Lung (tissue), 12 donors: ENCODE results near the gene FAHD2A. TPM values are rescaled to one million over a fixed set of nuclear protein-coding genes. Genes with fewer than 3 reads are reported as not detected.

Experiments
- ATAC-seq: fragments of 200-7000 bp; cut with Tn5 transposase; one replicate; pipeline ENCODE4 v1.9.1; 2020; ENCODE audit warnings: moderate number of reproducible peaks; ENCODE audit not compliant: insufficient read depth, low FRiP score
- DNase-seq, 3 donors: peaks; one replicate each; pipeline ENCODE4 v3.0.0-alpha.2; 2013 to 2017
- H3K27ac ChIP-seq, 2 donors: one replicate each; pipeline ENCODE4 v1.5.1; 2013; ENCODE audit warnings: mild to moderate bottlenecking in 2 of 2, moderate library complexity in 2 of 2, control low read depth in 1 of 2, inconsistent platforms in 1 of 2, low read depth in 1 of 2, low read length in 1 of 2
- H3K27me3 ChIP-seq, 3 donors: one replicate each; pipeline ENCODE4 v1.5.1; 2013; ENCODE audit warnings: low read length in 2 of 3; ENCODE audit not compliant: control insufficient read depth in 3 of 3, insufficient read depth in 3 of 3
- H3K36me3 ChIP-seq, 4 donors: one replicate each; pipeline ENCODE4 v1.5.1; 2013; ENCODE audit warnings: low read length in 4 of 4, mild to moderate bottlenecking in 1 of 4, moderate library complexity in 1 of 4; ENCODE audit not compliant: control insufficient read depth in 4 of 4, insufficient read depth in 4 of 4
- H3K4me1 ChIP-seq, 5 donors: one replicate each; pipeline ENCODE4 v1.5.1; 2013; ENCODE audit warnings: low read length in 5 of 5, mild to moderate bottlenecking in 2 of 5, moderate library complexity in 1 of 5; ENCODE audit not compliant: control insufficient read depth in 5 of 5, insufficient read depth in 5 of 5
- H3K4me3 ChIP-seq: one replicate; pipeline ENCODE4 v1.5.1; 2013; ENCODE audit warnings: mild to moderate bottlenecking, control low read depth, moderate library complexity
- H3K9ac ChIP-seq, 2 donors: one replicate each; pipeline ENCODE4 v1.5.1; 2013; ENCODE audit warnings: low read length in 2 of 2, control low read depth in 1 of 2; ENCODE audit not compliant: insufficient read depth in 1 of 2
- H3K9me3 ChIP-seq, 4 donors: one replicate each; pipeline ENCODE4 v1.5.1; 2013; ENCODE audit warnings: low read length in 3 of 4, mild to moderate bottlenecking in 1 of 4, moderate library complexity in 1 of 4; ENCODE audit not compliant: control insufficient read depth in 4 of 4, insufficient read depth in 3 of 4
- CTCF ChIP-seq: IDR thresholded peaks from 2 replicates; pipeline ENCODE4 v1.5.1; 2012; ENCODE audit warnings: mild to moderate bottlenecking; ENCODE audit errors: control extremely low read depth, extremely low read depth
- WGBS, 2 donors: extraction: QIAGEN DNeasy Blood & Tissue Kit; methylation state at CpG; one replicate each; pipeline ENCODE4 v1.1.7; 2013; 5-methylcytosine and 5-hydroxymethylcytosine counted together
- polyA plus RNA-seq, 2 donors: library from polyadenylated mRNA; stranded (reverse); fragments of 200-250 nt; gene quantifications; one replicate each; pipeline ENCODE4 v1.2.1, GENCODE V29; 2013
- total RNA-seq, 2 donors: library from RNA; depleted of rRNA in 1 of 2; stranded (reverse); fragments of >200 nt in 1 of 2; gene quantifications; one replicate each; pipeline ENCODE4 v1.2.1, GENCODE V29; 2014 to 2021
- donor health status: control.
- donor health status: control.
- donor health status: Bipolar disorder and iron deficiency.
- donor health status: healthy.
- donor health status: DM: yes; HTN: yes; CAD: no.

FAHD2A gene
- total and polyA plus RNA-seq, 4 donors, result 12.6 to 38.3 (median 19.6) TPM

- Histone ChIP-seq H3K27ac (no peak overlapping the region), H3K9ac (no peak overlapping the region), H3K27me3 (no peaks in the 10 kb centered on the region), H3K4me1 (peaks cover 0 to 2% (median 0%) of the 10 kb centered on the region in 5 donors), H3K9me3 (no peaks in the 10 kb centered on the region), H3K4me3 (no peak overlapping the region), H3K36me3 (no peaks in the 10 kb centered on the region)
- no peak for TF ChIP-seq CTCF
- no peak for ATAC-seq
- 92 to 97% methylated on average over 4 of the region's 4 CpGs for WGBS, 2 donors
- no peak for DNase-seq
These were observed 12.1 kb upstream of the FAHD2A start for GRCh38 chr2:95390272-95390880.

- 85 to 87% methylated on average over 11 of the region's 11 CpGs for WGBS, 2 donors
- no peaks in the 10 kb centered on the region for H3K9me3 ChIP-seq
- ATAC-seq, result no peak
These were observed 11.6 kb upstream of the FAHD2A start for GRCh38 chr2:95390881-95391321.

GRCh38 chr2:95391641-95392310 lies 10.7 kb upstream of the FAHD2A start:
- Histone ChIP-seq H3K9ac (no peak overlapping the region), H3K36me3 (no peaks in the 10 kb centered on the region), H3K9me3 (no peaks in the 10 kb centered on the region), H3K27me3 (no peaks in the 10 kb centered on the region), H3K27ac (no peak overlapping the region), H3K4me1 (peaks cover 0 to 2% (median 0%) of the 10 kb centered on the region in 5 donors), H3K4me3 (no peak overlapping the region)
- no peak for TF ChIP-seq CTCF
- peak; percentile 25 to 71 (median 57) for DNase-seq
- ATAC-seq, result no peak
- 65 to 75% methylated on average over 8 of the region's 8 CpGs for WGBS, 2 donors

More at GRCh38 chr2:95390881-95391321, 11.6 kb upstream of the FAHD2A start:
- no peak for TF ChIP-seq CTCF
- Histone ChIP-seq H3K27ac (no peak overlapping the region), H3K4me1 (peaks cover 0 to 2% (median 0%) of the 10 kb centered on the region in 5 donors), H3K4me3 (no peak overlapping the region), H3K9ac (no peak overlapping the region), H3K27me3 (no peaks in the 10 kb centered on the region), H3K36me3 (no peaks in the 10 kb centered on the region)
- no peak for DNase-seq
